HCT116 (cell line): ENCODE data around the gene TROAP. TPM values are rescaled to one million over a fixed set of nuclear protein-coding genes. Genes with fewer than 3 reads are reported as not detected.
"Not testable (repeated sequence)": the region's sequence is repeated elsewhere in the genome, so short reads cannot be mapped to it uniquely, and the experiment has no call there.

Experiments used
- ATAC-seq: fragments of 200-7000 bp; cut with Tn5 transposase; 2 replicates; pipeline ENCODE4 v1.9.1; 2020; ENCODE audit warnings: mild to moderate bottlenecking, moderate library complexity
- BruUV-seq: library from RNA; stranded (reverse); fragments of 400-500 nt; replicated peaks from 2 replicates; lab custom pipeline; 2021; lab: Mats Ljungman, UMichigan
- CTCF ChIA-PET: fragments of 300-600 bp; sonication (Branson Sonifier 250); formaldehyde crosslinking; loops from one replicate; lab custom pipeline; 2021; ENCODE audit warnings: antibody characterized with exemption; lab: Charles Lee
- POLR2A ChIA-PET: fragments of 300-600, 350-600 bp; sonication (Branson Sonifier 250); formaldehyde crosslinking; loops from one replicate; lab custom pipeline; 2021; ENCODE audit warnings: antibody characterized with exemption; lab: Charles Lee
- RAD21 ChIA-PET, 2 experiments: fragments of 300-600 bp; sonication (Branson Sonifier 250); formaldehyde crosslinking; loops; one replicate each; lab custom pipeline; 2023; ENCODE audit warnings: low total read pairs in 2 of 2; ENCODE audit not compliant: uncharacterized antibody in 2 of 2, unreplicated experiment in 2 of 2, low non-redundant PET in 1 of 2; lab: Charles Lee
- DNase-seq: peaks from one replicate; pipeline ENCODE4 v3.0.0-alpha.2; 2010; ENCODE audit warnings: low read depth, low spot score
- H2AFZ ChIP-seq: fragments of 200-600 bp; shearing (Covaris generic), sonication (generic); 2 replicates; pipeline ENCODE4 v1.6.1; 2017; ENCODE audit warnings: low read depth, mixed run types, mixed read lengths, antibody characterized with exemption, low read length; ENCODE audit not compliant: poor library complexity, severe bottlenecking
- H3K27ac ChIP-seq: 2 replicates; pipeline ENCODE4 v1.5.1; 2012; ENCODE audit warnings: low read depth, low read length
- H3K27me3 ChIP-seq: fragments of 200-600 bp; sonication (generic); 2 replicates; pipeline ENCODE4 v1.6.1; 2016; ENCODE audit warnings: mixed run types, low read length, mixed read lengths; ENCODE audit not compliant: insufficient read depth
- H3K36me3 ChIP-seq, 2 experiments: fragments of 200-500 bp in 1 of 2; fragments of 200-600 bp in 1 of 2; sonication (Bioruptor generic) in 1 of 2; sonication (generic) in 1 of 2; 2 replicates each; pipeline versions ENCODE4 v1.5.1 to v1.6.1; 2014 to 2016; ENCODE audit warnings: low read length in 2 of 2, inconsistent platforms in 1 of 2, mixed read lengths in 1 of 2, mixed run types in 1 of 2; ENCODE audit not compliant: insufficient read depth in 2 of 2, control insufficient read depth in 1 of 2
- H3K4me1 ChIP-seq, 2 experiments: fragments of 200-600 bp in 1 of 2; sonication (generic) in 1 of 2; 2 replicates each; pipeline versions ENCODE4 v1.5.1 to v1.6.1; 2012 to 2017; ENCODE audit warnings: low read length in 2 of 2, inconsistent platforms in 1 of 2, mild to moderate bottlenecking in 1 of 2, mixed read lengths in 1 of 2, mixed run types in 1 of 2, moderate library complexity in 1 of 2; ENCODE audit not compliant: insufficient read depth in 2 of 2, control insufficient read depth in 1 of 2
- H3K4me2 ChIP-seq: fragments of 200-600 bp; sonication (generic); 2 replicates; pipeline ENCODE4 v1.6.1; 2017; ENCODE audit warnings: mixed run types, low read length, mixed read lengths
- H3K4me3 ChIP-seq, 2 experiments: fragments of 200-600 bp in 1 of 2; sonication (generic) in 1 of 2; replicated peaks in 1 of 2; 2 replicates each; pipeline ENCODE4 v1.5.1; 2011 to 2016; ENCODE audit warnings: low read length in 2 of 2, control low read depth in 1 of 2, low read depth in 1 of 2, mild to moderate bottlenecking in 1 of 2, mixed read lengths in 1 of 2, mixed run types in 1 of 2
- H3K79me2 ChIP-seq: fragments of 200-600 bp; sonication (generic); 2 replicates; pipeline ENCODE4 v1.6.1; 2017; ENCODE audit warnings: mild to moderate bottlenecking, mixed run types, low read length, moderate library complexity, mixed read lengths; ENCODE audit not compliant: insufficient read depth
- H3K9ac ChIP-seq: fragments of 200-600 bp; sonication (generic); 2 replicates; pipeline ENCODE4 v1.6.1; 2016; ENCODE audit warnings: low read length, mixed read lengths
- H3K9me2 ChIP-seq: fragments of 200-600 bp; sonication (generic), shearing (Covaris generic); 2 replicates; pipeline ENCODE4 v1.6.1; 2017; ENCODE audit warnings: mixed run types, mild to moderate bottlenecking, moderate library complexity; ENCODE audit not compliant: insufficient read depth
- H3K9me3 ChIP-seq, 2 experiments: fragments of 200-500 bp in 1 of 2; fragments of 200-600 bp in 1 of 2; sonication (Bioruptor generic) in 1 of 2; sonication (generic) in 1 of 2; 2 replicates each; pipeline ENCODE4 v1.6.1; 2014 to 2017; ENCODE audit warnings: low read length in 2 of 2, mixed read lengths in 2 of 2, inconsistent platforms in 1 of 2, low read depth in 1 of 2, mild to moderate bottlenecking in 1 of 2, mixed run types in 1 of 2, moderate library complexity in 1 of 2; ENCODE audit not compliant: control insufficient read depth in 1 of 2, insufficient read depth in 1 of 2
- H4K20me1 ChIP-seq: fragments of 200-600 bp; sonication (generic), shearing (Covaris generic); 2 replicates; pipeline ENCODE4 v1.6.1; 2017; ENCODE audit warnings: mixed run types, mild to moderate bottlenecking, moderate library complexity; ENCODE audit not compliant: insufficient read depth
- CEBPB ChIP-seq: IDR thresholded peaks from 2 replicates; pipeline ENCODE4 v1.6.1; 2012; ENCODE audit warnings: low read depth
- EGR1 ChIP-seq: IDR thresholded peaks from 2 replicates; pipeline ENCODE4 v1.6.1; 2012; ENCODE audit warnings: low read depth
- intact Hi-C: fragments of 100-400 bp; cut with micrococcal nuclease; formaldehyde crosslinking; loops from 2 replicates; pipeline ENCODE4 v1.10.0; 2022
- total RNA-seq: library from RNA; stranded (reverse); gene quantifications from one replicate; pipeline ENCODE4 v1.2.1, GENCODE V29; 2021; ENCODE audit not compliant: unreplicated experiment
- TF ChIP-seq, protein P1 (sequence below): IDR thresholded peaks from 2 replicates; pipeline ENCODE4 v1.6.1; 2012; ENCODE audit warnings: low read depth
- TF ChIP-seq, protein P2 (sequence below): IDR thresholded peaks from 2 replicates; pipeline ENCODE4 v1.6.1; 2012

TROAP gene
- total RNA-seq, 1 experiment from 2014 or later = 99.1 TPM

DNA sequence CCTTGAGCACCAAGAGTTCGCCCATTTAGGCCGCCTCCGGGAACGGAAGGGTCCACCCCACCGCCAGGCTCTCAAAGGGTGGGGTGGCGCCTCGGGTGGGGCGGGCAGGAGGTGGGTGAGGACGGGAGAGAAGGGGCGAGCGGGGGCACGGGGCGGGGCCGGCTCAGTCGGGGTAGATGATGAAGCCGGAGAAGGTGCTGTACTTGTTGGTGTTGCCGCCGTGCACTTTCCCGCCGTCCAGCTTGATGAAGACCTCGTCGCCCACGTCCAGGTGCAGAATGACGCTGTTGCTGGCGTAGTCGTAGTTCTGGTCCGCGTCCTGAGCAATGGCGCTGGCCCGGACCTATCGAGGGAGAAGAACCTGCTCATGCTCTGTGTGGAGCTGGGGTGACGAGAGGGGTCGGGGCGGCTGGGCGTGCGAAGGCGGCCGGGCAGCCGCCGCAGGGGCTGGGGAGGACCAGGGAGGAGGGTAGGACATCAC is 9.9 kb downstream of the TROAP start (continued):
- TF ChIP-seq EGR1 = no peak
- TF ChIP-seq, protein P1, sequence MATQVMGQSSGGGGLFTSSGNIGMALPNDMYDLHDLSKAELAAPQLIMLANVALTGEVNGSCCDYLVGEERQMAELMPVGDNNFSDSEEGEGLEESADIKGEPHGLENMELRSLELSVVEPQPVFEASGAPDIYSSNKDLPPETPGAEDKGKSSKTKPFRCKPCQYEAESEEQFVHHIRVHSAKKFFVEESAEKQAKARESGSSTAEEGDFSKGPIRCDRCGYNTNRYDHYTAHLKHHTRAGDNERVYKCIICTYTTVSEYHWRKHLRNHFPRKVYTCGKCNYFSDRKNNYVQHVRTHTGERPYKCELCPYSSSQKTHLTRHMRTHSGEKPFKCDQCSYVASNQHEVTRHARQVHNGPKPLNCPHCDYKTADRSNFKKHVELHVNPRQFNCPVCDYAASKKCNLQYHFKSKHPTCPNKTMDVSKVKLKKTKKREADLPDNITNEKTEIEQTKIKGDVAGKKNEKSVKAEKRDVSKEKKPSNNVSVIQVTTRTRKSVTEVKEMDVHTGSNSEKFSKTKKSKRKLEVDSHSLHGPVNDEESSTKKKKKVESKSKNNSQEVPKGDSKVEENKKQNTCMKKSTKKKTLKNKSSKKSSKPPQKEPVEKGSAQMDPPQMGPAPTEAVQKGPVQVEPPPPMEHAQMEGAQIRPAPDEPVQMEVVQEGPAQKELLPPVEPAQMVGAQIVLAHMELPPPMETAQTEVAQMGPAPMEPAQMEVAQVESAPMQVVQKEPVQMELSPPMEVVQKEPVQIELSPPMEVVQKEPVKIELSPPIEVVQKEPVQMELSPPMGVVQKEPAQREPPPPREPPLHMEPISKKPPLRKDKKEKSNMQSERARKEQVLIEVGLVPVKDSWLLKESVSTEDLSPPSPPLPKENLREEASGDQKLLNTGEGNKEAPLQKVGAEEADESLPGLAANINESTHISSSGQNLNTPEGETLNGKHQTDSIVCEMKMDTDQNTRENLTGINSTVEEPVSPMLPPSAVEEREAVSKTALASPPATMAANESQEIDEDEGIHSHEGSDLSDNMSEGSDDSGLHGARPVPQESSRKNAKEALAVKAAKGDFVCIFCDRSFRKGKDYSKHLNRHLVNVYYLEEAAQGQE = no peak
- TF ChIP-seq CEBPB = no peak
- TF ChIP-seq, protein P2, sequence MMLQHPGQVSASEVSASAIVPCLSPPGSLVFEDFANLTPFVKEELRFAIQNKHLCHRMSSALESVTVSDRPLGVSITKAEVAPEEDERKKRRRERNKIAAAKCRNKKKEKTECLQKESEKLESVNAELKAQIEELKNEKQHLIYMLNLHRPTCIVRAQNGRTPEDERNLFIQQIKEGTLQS = no peak

DNA sequence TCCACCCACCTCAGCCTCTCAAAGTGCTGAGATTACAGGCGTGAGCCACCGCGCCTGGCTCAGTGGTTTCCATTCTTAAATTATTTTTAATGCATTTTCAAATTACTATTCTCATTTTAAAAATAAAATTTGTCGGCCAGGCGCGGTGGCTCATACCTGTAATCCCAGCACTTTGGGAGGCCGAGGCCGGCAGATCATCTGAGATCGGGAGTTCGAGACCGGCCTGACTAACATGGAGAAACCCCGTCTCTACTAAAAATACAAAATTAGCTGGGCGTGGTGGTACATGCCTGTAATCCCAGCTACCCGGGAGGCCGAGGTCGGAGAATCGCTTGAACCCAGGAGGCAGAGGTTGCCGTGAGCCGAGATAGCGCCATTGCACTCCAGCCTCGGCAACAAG is 10.7 kb downstream of the TROAP start:
- H3K9me2 ChIP-seq, H3K27me3 ChIP-seq, H3K9me3 ChIP-seq, H4K20me1 ChIP-seq, intact Hi-C loops, BruUV-seq, H3K27ac ChIP-seq, RAD21 ChIA-PET, ATAC-seq, DNase-seq, H2AFZ ChIP-seq, H3K9ac ChIP-seq, H3K4me2 ChIP-seq, H3K4me3 ChIP-seq, H3K79me2 ChIP-seq: not testable (repeated sequence)
- ChIA-PET POLR2A (interaction anchor here (1.0 to 1.3 kb wide), 2 partner anchors 10 to 37 kb away, joined by 3 to 5 read pairs; no protein-coding TSS in a partner anchor), CTCF (interaction anchor here (2.8 to 3.5 kb wide), 2 partner anchors 8 to 181 kb away, joined by 29 to 45 read pairs; no protein-coding TSS in a partner anchor)
- H3K36me3 ChIP-seq = peaks cover 2 to 14% of the 10 kb centered on the region in 2 experiments; a peak in 2 of 4 replicates
- H3K4me1 ChIP-seq = peaks cover 5 to 30% of the 10 kb centered on the region in 2 experiments; a peak in 3 of 4 replicates
